Activated T-helper 17 cell treated with anti-CD3 and anti-CD28 coated beads, Interleukin-2, amount 50 U/mL, for 72 hours (primary cell): ENCODE data around the gene MGA. TPM values are rescaled to one million over a fixed set of nuclear protein-coding genes. Genes with fewer than 3 reads are reported as not detected.

ENCODE experiments used
- ATAC-seq: fragments of 150-1000 bp; cut with Tn5 transposase; replicated peaks from 2 replicates; pipeline ENCODE4 v1.10.0; 2021; ENCODE audit warnings: mild to moderate bottlenecking, moderate library complexity
- H3K27ac Mint-ChIP-seq: one replicate; pipeline ENCODE4 v1.8.0; 2022; ENCODE audit warnings: mixed read lengths
- H3K27me3 Mint-ChIP-seq: one replicate; pipeline ENCODE4 v1.8.0; 2022; ENCODE audit warnings: mixed read lengths
- H3K36me3 Mint-ChIP-seq: one replicate; pipeline ENCODE4 v1.8.0; 2022; ENCODE audit warnings: low read depth, mild to moderate bottlenecking, mixed read lengths
- H3K4me1 Mint-ChIP-seq: one replicate; pipeline ENCODE4 v1.8.0; 2022; ENCODE audit warnings: mixed read lengths
- H3K4me3 Mint-ChIP-seq: one replicate; pipeline ENCODE4 v1.8.0; 2022; ENCODE audit warnings: mild to moderate bottlenecking, mixed read lengths
- H3K9me3 Mint-ChIP-seq: one replicate; pipeline ENCODE4 v1.8.0; 2022; ENCODE audit warnings: mixed read lengths
- total RNA-seq, 2 donors: library from RNA; stranded (reverse); gene quantifications; one replicate each; pipeline ENCODE4 v1.2.3, GENCODE V29; 2022

Gene MGA
- total RNA-seq, 2 donors from 2014 or later = 36.4 to 36.6 TPM

DNA sequence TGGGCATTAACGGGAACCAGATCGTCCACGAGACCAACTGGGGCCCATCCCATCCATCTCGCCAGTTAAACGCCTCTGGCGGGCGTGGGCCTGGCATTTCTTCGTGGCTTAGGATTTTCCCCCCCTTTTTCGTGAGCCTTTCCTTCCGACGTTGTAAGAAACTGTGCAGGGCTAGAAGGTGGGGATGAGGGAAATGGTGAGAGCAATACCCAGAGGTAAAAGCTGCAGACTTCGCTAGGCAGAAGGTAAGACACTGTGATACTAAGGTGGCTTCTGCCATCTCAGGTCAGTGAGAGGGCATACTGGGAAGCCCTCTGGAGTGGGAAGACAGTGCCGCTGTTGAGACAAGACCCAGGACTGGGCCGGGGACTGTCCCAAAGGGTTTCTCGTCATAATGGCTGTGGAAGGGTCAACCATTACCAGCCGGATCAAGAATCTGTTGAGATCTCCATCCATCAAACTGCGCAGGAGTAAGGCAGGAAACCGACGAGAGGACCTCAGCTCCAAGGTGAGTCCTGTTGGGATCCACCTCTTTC is 114.7 kb downstream of the MGA start:
- Mint-ChIP-seq H3K9me3 (no peaks in the 10 kb centered on the region), H3K4me3 (peak overlapping the region; percentile 85), H3K4me1 (peaks cover 51% of the 10 kb centered on the region), H3K27me3 (no peaks in the 10 kb centered on the region), H3K27ac (peak overlapping the region; percentile 77), H3K36me3 (peaks cover 18% of the 10 kb centered on the region)
- ATAC-seq = no peak

DNA sequence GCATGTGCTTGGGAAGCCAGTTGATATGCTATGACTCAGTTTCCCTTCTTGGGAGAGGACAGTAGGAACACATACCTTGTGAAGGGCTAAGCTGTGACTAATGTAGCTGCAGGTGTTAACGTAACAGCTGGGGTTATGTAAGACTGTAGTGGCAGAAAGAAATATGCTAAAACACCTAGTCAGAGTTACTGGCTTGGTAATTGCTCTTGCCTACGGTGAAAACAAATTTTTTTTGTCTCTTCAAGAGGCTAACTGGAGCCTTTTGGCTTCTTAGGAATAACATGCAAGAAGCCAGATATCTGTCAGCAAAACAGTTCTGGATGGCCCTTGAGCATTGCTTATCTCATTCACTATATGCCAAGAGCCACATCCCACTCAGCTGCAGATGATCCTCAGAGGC is 115.4 kb downstream of the MGA start:
- peaks cover 19% of the 10 kb centered on the region for H3K36me3 Mint-ChIP-seq
- H3K27me3 Mint-ChIP-seq = no peaks in the 10 kb centered on the region
- H3K27ac Mint-ChIP-seq = peak overlapping the region; percentile 77
- peak overlapping the region; percentile 85 for H3K4me3 Mint-ChIP-seq
- ATAC-seq = no peak
- H3K4me1 Mint-ChIP-seq = peaks cover 54% of the 10 kb centered on the region
- no peaks in the 10 kb centered on the region for H3K9me3 Mint-ChIP-seq

DNA sequence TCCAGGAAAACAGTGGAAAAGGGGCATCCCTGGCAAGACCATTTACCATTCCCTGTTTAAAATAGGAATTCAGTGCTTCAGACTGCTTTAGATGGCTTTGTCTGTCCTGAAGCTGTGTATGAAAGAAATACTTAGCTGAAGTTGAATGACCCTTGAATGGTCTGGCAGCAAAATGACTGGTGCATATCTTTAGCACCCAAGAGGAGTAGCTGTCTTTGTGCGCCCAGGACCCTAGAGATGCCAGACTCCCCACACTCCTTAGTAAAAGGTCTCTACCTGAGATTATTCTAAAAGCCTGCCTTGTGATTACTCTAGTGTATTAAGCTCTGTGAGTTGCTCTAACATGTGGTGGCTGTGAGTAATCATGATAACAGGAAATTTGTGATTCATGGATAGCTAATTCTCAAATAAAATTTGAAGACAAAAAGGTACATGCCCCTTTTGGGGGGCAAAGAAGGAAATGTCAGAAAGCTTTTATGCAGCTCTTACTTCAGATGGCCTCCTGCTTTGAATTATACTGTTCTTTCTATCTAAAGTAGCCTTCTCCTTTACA is 117.3 kb downstream of the MGA start:
- H3K27me3 Mint-ChIP-seq = no peaks in the 10 kb centered on the region
- H3K36me3 Mint-ChIP-seq = peaks cover 31% of the 10 kb centered on the region
- no peaks in the 10 kb centered on the region for H3K9me3 Mint-ChIP-seq
- peaks cover 54% of the 10 kb centered on the region for H3K4me1 Mint-ChIP-seq
- ATAC-seq = no peak
- H3K4me3 Mint-ChIP-seq = peak overlapping the region; percentile 5
- peak overlapping the region; percentile 29 for H3K27ac Mint-ChIP-seq

GRCh38 chr15:41778521-41778920 is 118.3 kb downstream of the MGA start:
- Mint-ChIP-seq H3K27me3 (no peaks in the 10 kb centered on the region), H3K36me3 (peaks cover 31% of the 10 kb centered on the region), H3K9me3 (no peaks in the 10 kb centered on the region), H3K4me1 (peaks cover 50% of the 10 kb centered on the region), H3K4me3 (peak overlapping the region; percentile 8), H3K27ac (peak overlapping the region; percentile 29)
- ATAC-seq = no peak

DNA sequence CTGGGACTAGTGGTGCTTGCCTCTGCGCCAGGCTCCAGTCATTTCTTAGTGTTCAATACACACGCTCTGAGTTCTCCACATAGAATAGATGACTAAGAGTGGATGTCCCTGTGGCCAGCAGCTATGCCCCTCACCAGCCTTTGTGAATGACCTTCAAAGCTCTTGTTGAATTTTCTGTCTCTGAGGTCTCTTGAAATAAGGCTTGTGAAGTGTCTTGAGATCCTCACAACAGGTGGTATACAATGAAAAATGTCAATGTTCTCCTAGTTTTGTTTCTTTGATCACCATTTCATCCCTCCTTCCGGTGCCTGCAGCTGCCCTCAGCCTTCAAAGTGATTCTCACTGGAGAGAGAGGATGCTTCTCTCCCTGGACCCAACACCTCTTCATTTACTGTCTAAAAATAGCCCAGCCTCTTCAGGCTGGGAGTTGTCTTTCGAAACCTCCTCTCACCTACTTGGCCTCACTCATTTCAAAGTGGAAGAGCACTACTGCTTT is 119.5 kb downstream of the MGA start:
- peaks cover 31% of the 10 kb centered on the region for H3K36me3 Mint-ChIP-seq
- peak overlapping the region; percentile 71 for H3K27ac Mint-ChIP-seq
- peak overlapping the region; percentile 23 for H3K4me3 Mint-ChIP-seq
- peak; percentile 57 for ATAC-seq
- no peaks in the 10 kb centered on the region for H3K27me3 Mint-ChIP-seq
- no peaks in the 10 kb centered on the region for H3K9me3 Mint-ChIP-seq
- peaks cover 48% of the 10 kb centered on the region for H3K4me1 Mint-ChIP-seq

- Mint-ChIP-seq H3K27ac (peak overlapping the region; percentile 71), H3K4me1 (peaks cover 43% of the 10 kb centered on the region), H3K4me3 (peak overlapping the region; percentile 23), H3K27me3 (no peaks in the 10 kb centered on the region), H3K36me3 (peaks cover 31% of the 10 kb centered on the region), H3K9me3 (no peaks in the 10 kb centered on the region)
- ATAC-seq = no peak
Measured at GRCh38 chr15:41780266-41780665, 120.1 kb downstream of the MGA start.

DNA sequence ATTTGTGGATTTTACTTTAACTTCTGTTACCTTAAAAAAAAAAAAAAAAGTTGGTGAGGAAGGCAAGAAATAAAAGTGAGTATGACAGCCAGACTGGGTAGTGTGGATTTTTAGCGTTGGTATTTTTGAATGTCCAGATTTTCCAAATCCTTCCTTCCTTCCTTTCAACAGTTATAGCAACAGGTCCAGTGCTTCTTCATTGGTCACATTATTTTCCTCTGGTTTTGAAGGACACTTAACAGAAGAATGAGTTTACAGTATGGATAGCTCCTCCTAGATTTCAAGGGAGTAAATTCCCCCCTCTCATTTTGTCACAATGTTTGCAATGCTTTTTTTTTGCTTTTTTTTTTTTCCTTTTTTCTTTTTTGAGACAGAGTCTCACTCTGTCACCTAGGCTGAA is 120.5 kb downstream of the MGA start:
- Mint-ChIP-seq H3K4me1 (peaks cover 41% of the 10 kb centered on the region), H3K4me3 (no peak overlapping the region), H3K36me3 (peaks cover 31% of the 10 kb centered on the region), H3K27me3 (no peaks in the 10 kb centered on the region), H3K9me3 (no peaks in the 10 kb centered on the region), H3K27ac (peak overlapping the region; percentile 71)
- no peak for ATAC-seq

- H3K36me3 Mint-ChIP-seq = peaks cover 31% of the 10 kb centered on the region
- H3K4me3 Mint-ChIP-seq = no peak overlapping the region
- no peaks in the 10 kb centered on the region for H3K27me3 Mint-ChIP-seq
- no peak for ATAC-seq
- peaks cover 26% of the 10 kb centered on the region for H3K4me1 Mint-ChIP-seq
- no peaks in the 10 kb centered on the region for H3K9me3 Mint-ChIP-seq
- H3K27ac Mint-ChIP-seq = no peak overlapping the region
Measured at GRCh38 chr15:41782371-41783282, 122.4 kb downstream of the MGA start.

DNA sequence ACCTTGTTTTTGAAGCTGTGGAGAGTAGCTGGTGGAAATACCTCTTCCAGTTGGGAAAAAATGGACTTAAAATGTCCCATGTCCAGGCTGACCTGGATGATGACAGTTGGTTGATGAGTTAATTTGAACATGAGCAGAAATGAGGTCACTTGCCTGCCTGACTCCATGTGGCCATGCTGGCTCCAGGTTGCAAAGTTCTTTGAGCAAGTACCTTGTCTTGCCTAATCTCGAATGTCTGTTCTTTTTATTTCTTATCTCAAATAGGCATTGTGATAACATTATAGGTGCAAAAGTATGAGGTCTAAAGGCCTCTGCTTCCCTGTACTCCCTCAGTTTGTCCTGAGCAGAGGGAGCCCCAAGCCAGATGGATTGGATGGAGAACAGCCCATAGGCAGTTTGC is 123.1 kb downstream of the MGA start:
- Mint-ChIP-seq H3K4me1 (peaks cover 20% of the 10 kb centered on the region), H3K27me3 (no peaks in the 10 kb centered on the region), H3K9me3 (no peaks in the 10 kb centered on the region), H3K4me3 (no peak overlapping the region), H3K36me3 (peaks cover 30% of the 10 kb centered on the region), H3K27ac (no peak overlapping the region)
- ATAC-seq = no peak

DNA sequence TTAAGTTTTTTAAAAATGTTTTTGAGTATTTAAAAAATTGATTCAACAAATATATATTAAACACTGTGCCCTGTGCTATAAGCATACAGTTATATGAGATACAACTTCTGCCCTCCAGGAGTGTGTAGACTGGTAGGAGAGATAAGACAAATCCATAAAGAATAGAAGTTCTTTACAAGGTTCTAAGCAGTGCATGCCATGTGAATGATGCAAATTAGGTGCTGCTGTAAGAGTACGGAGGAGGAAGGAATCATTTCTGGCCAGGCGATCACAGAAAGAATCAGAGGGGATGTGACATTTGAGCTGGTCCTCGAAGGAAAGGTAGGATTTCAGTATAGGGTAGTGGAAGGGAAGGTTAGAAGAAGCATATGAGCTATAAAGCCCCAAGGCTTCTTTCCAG is 128.1 kb downstream of the MGA start:
- Mint-ChIP-seq H3K4me1 (peaks cover 28% of the 10 kb centered on the region), H3K27ac (no peak overlapping the region), H3K9me3 (no peaks in the 10 kb centered on the region), H3K4me3 (no peak overlapping the region), H3K27me3 (no peaks in the 10 kb centered on the region), H3K36me3 (no peaks in the 10 kb centered on the region)
- no peak for ATAC-seq

GRCh38 chr15:41789236-41789635 is 129.0 kb downstream of the MGA start:
- no peak for ATAC-seq
- Mint-ChIP-seq H3K36me3 (no peaks in the 10 kb centered on the region), H3K27ac (peak overlapping the region; percentile 25)

GRCh38 chr15:41789662-41790061 is 129.5 kb downstream of the MGA start:
- Mint-ChIP-seq H3K27me3 (no peaks in the 10 kb centered on the region), H3K36me3 (no peaks in the 10 kb centered on the region), H3K27ac (peak overlapping the region; percentile 25), H3K4me3 (no peak overlapping the region), H3K4me1 (peaks cover 27% of the 10 kb centered on the region), H3K9me3 (no peaks in the 10 kb centered on the region)
- no peak for ATAC-seq

More at GRCh38 chr15:41789236-41789635, 129.0 kb downstream of the MGA start:
- Mint-ChIP-seq H3K27me3 (no peaks in the 10 kb centered on the region), H3K4me1 (peaks cover 27% of the 10 kb centered on the region), H3K9me3 (no peaks in the 10 kb centered on the region), H3K4me3 (no peak overlapping the region)

DNA sequence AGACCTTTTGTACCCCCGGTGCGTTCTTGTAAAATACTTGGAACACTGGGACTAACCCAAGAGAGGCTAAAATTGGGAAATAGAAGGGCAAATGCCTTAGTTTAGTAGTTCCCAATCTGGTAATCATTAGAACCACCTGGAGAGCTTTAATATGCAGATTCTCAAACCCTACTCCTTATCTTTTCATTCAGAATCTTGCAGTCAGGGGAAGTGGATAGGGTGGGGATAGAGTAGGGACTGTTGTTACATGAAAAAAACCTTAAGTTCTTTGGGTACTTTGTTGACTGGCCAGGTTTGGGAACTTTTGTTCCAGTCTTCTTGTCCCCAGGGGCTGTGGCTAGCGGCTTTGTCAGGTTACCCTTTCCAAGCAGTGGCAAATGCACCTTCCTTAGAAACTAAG is 130.0 kb downstream of the MGA start:
- Mint-ChIP-seq H3K27ac (peak overlapping the region; percentile 25), H3K4me3 (no peak overlapping the region), H3K27me3 (no peaks in the 10 kb centered on the region), H3K9me3 (no peaks in the 10 kb centered on the region), H3K36me3 (no peaks in the 10 kb centered on the region), H3K4me1 (peaks cover 29% of the 10 kb centered on the region)
- no peak for ATAC-seq

DNA sequence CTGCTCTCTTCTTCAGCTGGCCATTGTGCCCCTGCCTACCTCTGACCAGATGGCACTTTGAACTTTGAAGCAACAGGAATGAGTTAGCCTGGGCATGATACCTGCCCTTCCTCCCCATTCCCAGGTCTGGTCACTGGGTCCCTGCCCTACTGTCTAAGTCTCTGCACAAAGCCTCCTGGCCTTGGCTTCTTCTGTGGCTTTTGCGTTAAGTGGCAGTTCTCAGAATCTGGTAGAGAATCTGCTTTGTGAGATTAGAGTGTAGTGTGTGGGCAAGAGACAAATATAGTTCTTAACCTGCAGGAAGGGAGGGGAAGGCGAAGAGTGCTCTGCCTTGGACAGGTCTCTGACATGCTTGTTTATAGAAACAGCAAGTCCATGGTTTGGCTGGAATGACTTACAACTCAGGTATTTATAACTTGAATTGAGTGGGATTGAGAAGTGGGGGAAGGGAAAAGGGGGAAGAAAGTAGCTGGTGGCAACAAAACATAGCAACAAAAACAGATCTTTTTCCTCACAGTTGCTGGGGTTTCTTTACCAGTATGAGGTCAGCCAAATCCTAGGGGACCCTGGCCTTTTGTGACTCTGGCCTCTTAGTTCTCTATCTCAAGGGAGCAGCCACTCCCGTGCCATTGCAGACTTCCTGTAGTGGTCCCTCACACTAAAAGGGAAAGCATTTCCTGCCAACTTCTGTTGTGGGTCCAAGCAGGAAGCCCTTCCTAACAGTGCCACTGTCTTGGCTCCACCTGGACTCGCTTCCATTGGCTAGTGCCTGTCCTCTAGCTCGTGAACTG is 130.7 kb downstream of the MGA start:
- Mint-ChIP-seq H3K4me3 (peak overlapping the region; percentile 1), H3K9me3 (no peaks in the 10 kb centered on the region), H3K4me1 (peaks cover 33% of the 10 kb centered on the region), H3K27ac (peak overlapping the region; percentile 55), H3K36me3 (no peaks in the 10 kb centered on the region), H3K27me3 (no peaks in the 10 kb centered on the region)
- peak; percentile 54 for ATAC-seq
